CD1c-positive myeloid dendritic cell (primary cell): Measurements from ENCODE around the gene CNTNAP2.

ENCODE experiments used
- DNase-seq: peaks from one replicate; pipeline ENCODE4 v3.0.0-alpha.2; 2016; ENCODE audit errors: extremely low spot score

Gene CNTNAP2

DNA sequence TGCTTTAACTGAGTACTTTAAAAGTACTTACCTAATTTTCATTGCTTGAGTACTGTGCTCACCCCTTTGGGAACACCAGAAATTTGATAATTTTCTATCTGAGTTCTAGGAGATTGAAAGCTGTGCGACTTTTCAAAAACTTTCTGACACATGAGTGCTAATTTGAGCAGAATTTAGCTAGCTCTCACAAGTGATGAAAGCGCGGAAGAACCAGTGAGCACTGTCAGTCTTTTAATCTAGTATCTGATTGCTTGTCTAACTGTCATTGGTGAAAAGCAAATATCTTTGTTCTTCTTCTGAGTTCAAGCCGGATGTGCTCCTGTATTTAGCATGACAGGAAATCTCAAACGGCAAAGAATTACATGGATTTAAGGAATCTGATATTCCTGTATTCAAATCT is 899.4 kb downstream of the CNTNAP2 start:
- no peak for DNase-seq

DNA sequence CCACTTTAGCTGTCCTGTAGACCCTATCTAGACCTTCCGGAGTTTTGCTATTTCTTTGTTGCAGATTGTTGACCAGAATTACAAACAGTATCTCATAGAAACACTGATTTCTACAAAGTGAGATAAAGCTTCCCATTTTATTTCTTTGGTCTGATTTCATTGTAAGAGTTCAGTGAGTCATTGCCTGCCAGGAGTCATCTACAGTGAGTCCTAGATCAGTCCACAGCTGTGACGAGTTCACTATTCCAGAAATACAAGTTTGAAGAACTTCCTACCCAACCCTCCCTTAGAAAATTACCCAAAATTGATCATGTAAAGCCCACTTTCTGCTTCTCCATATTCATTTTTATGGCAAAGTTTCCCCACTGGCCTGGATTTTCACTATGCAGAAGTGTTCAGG is 905.5 kb downstream of the CNTNAP2 start:
- no peak for DNase-seq

DNA sequence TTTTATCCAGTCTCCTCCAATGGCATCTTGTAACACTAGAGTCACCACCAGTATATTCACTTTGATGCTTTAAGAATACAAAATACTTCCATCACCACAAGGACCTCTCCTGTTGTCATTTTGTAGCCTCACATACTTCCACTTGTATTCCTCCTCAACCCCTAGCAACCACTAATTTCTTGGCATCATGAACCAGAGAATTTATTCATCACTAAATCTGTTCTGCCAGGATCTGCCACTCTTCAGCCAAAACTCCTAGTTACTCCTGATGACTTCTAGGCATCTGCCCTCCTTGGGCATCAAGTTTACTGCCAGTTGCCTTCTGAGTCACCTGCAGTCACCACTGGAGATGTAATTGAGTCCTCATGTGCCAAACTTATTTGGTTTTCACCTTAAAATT is 906.8 kb downstream of the CNTNAP2 start:
- DNase-seq = no peak

DNA sequence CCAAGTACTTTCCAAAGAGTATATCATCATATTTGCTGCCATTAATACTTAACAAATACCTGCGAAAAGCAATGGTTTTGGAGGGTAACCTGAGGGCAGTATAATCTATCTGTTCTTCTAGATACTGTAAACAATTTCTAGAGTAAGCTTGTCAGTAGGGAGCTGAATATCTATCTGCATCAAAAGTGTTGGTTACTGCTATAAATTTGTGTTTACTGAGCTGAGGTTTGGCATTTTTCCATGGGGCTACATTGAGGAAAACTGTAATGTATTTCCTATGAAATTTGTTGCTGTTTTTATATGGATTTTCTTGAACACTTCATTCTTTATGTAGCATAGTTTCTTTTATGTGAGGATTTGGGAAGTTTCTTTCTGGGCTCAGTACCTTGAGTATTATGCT is 913.4 kb downstream of the CNTNAP2 start:
- no peak for DNase-seq

DNA sequence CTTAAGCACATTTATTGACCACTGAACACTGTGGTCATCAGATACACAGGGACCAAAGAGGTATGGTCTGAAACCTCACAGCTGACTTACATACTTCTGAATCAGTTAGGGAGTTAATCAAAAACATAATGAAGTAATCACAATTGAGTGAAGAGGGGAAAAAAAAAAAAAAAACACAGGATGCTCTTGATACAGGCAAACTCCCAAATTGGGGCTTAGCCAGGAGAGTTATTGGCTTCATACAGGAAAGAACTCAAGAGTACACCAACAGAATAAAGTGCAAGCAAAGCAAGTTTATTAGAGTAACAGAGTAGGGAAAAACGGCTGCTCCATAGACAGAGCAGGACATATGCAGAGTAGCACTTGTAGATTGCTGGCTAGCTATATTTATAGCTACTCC is 917.0 kb downstream of the CNTNAP2 start:
- DNase-seq = no peak

DNA sequence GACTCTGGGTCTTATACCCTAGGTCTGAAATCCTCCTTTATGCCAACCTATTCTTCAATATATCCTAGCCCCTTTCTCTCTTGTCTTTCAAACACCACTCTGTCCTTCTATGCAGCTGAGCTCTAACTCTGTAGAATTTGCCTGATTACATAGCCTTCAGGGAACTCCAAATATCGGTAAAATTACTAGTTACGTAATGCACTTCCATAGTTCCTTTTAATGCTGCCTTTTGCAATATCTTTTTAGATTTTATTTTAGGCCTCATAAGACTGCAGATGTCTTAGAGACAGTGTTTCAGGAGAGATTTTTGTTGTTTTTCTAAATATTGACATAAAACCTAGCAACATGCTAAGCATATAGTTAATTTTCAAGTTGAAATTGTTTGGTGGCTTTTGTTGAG is 924.8 kb downstream of the CNTNAP2 start:
- no peak for DNase-seq

DNA sequence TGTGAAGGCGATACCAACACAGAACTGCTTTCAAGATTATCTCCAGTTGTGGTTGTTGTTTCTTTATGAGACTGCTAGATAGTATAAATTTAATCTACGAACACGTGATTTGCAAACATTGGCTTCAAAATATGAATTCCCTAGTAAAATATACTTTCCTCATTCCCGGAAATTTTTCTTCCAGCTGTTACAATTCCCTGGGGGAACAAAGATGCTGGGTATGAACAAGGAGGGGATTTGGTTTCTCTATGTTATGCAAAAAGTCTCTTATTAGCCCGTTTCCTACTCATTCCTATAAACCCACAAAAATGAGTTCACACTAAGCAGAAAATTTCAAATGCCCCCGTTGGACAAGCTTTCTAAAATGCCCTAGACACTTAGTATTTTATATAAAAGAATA is 928.3 kb downstream of the CNTNAP2 start:
- no peak for DNase-seq

DNA sequence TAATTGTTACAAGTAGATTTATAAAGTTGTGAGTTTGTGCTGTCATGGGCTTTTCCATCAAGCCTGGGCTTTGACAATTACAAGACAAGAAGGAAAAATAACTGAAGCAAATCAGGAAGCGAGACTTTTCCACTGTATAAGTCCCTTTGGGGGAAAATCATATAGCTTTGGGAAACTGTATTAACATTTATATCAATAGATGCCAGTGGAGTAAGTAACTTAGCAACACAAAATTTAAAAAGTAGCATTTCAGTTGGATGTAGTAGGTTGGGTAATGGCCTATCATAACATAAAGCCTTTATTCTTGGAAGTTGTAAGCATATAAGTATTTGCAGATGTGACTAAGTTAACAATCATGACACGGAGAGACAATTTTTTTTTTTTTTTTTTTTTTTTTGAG is 931.1 kb downstream of the CNTNAP2 start:
- no peak for DNase-seq

DNA sequence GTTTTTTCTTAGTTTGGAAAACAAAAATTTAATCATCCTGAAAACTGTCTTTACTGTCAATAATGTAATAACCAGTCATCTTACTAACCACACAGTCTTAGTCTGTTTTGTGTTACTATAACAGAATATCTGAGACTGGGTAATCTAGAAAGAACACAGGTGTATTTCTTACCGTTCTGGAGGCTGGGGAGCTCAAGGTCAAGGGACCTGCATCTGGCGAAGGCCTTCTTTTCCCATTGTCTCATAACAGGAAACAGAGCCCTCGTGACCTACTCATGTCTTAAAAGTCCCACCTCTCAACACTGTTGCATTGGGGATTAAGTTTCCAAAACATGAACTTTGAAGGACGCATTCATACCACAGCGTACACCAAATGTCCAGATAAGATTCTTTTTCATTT is 932.3 kb downstream of the CNTNAP2 start:
- DNase-seq = no peak

DNA sequence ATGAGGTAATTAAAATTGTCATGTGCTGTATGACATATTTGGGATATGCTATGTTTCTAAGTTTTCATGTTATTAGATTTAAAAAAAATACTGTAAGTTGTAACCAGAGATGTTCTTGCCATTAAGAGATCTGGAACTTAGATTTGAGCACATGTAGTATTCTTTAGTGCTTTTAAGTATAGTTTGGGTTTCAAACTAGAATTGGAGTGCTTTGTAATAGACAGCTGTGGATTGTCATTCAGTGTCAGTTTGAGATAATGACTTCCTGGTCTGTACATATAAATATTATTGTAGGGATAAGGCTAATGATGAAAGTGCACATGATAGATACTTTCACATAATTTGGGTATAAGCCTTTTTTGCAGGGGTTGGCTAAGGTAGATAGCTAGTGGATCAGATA is 936.2 kb downstream of the CNTNAP2 start:
- DNase-seq = no peak

DNA sequence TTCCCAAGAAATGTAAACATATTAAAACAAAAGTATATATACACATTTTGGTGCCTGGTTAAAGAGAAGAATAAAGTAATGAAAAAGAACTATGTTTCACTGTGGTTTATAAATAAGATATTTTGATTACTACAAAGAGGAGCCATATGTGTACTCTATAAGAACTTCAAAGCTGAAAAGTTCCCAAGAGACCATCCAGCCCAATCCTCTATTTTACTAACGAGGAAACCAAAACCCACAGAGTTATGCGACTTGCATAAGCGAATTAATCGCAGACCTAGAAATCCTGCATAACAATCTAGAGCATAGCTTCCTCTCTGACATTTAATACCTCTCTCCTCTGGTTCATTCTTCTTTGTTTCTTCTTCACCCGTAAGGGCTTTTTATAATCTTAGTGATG is 937.1 kb downstream of the CNTNAP2 start:
- DNase-seq = no peak

DNA sequence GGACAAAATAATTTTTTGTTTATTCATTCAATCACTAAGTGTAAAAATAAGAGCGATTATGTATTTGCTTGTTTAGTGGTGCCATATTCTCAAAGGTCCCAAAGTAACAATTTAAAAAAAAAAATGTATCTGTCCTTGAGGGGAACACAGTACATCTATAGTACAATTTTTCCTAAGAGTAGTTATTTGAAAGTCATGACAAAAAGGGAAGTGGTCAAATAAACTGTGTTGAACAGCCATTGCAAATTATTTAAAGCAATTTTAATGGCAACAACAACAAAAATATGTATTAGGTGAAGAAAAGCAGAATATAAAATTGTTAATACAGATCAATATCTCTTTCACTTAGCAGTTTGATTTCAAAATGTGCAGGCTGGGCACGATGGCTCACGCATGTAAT is 943.5 kb downstream of the CNTNAP2 start:
- DNase-seq = no peak

DNA sequence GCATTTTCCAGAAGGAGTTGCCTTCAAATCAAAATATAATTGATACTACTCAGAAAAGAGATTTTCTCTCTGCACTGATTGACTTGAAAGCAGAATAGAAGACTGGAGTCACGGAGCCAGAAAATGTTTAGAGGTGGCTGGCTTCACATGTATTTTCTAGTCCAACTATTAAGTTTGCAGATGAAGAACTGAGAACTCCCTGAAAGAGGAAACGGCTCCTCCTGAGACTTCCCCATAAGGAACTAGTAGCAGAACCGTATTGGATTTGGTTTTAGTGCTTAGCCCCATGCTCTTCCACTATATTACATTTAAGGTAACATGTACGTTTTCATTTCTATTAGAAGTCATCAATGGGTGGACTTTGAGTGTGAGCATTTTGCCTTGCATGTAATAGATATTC is 946.3 kb downstream of the CNTNAP2 start:
- DNase-seq = peak; percentile 54

DNA sequence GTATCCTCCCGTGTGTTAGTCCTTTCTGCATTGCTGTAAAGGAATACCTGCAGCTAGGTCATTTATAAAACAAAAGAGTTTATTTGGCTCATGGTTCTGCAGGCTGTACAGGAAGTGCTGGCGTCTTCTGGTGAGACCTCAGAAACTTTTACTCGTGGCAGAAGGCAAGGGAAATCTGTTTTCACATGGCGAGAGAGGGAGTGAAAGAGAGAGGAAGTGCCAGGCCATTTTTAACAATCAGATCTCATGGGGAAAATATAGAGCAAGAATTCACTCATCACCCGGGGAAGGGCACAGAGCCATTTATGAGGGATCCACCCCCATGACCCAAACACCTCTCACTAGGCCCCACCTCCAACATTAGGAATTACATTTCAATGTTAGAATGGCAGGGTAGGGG is 952.2 kb downstream of the CNTNAP2 start:
- no peak for DNase-seq

DNA sequence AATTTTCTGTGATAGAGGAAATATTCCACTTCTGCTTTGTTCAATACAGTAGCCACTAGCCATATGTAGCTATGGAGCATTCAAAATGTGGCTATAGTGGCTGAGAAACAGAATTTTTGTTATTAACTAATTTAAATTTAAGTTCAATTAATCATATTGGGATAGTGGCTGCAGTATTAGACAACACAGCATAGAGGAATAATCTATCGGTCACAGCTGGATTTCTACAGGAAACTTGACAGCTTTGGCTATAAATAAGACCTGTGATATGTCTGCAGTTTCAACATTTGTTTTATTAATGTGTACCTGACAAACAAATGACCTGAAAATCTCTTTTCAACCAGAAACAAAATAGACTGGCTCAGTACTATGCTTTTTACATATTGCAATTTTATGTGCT is 953.2 kb downstream of the CNTNAP2 start:
- DNase-seq = no peak

DNA sequence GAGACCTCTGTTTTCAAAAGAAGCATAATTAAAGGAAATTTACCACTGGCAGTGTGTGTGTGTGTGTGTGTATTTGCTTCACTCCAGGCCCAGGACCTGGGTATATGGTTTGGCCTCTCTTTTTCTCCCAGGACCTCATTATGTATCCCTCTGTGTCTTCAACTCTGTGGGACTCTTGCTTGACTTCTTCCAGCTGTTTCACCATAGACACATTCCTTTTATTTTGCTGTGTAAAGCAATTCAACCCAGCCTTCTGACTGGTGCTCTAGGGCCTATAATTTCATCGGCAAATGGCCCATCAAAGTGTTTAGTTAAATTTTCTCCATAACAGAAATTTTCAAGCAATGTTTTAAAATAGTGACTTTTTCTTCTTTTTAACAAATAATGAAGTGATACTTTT is 954.3 kb downstream of the CNTNAP2 start:
- DNase-seq = no peak

DNA sequence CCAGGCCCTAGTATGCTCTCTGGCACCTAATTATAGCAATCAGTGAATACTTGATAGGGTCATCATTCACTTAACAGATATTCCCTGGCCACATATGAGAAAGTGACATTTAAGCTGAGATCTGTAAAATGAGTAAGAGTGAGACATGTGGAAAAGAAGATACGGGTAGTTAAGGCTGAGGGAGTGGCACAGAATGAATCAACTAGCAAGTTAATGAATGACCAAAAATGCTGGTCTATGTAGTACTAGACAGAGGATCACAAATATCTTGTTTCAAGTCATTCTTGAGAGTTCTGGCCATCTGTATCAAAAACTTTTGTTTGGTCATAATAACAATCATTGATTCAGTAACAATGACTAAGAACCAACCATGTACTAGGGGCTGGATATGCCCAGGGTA is 954.9 kb downstream of the CNTNAP2 start:
- no peak for DNase-seq

DNA sequence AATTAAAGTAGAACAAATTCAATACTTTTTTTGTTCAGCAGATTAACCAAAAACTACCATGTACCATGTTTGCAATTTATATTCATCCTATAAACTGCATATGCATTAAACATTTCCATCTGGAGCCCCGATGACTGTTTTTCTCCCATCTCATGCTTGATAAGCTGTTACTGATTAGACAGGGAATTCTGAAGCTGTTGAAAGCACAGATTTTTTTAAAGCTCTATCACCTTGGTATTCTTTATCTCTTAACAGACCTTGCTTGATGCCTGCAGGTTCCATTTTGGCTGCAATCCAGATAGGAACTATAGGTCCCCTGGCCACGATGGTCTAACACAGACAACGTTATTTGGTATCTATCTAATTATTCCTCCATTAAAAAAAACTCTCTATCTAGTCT is 961.7 kb downstream of the CNTNAP2 start:
- DNase-seq = no peak

DNA sequence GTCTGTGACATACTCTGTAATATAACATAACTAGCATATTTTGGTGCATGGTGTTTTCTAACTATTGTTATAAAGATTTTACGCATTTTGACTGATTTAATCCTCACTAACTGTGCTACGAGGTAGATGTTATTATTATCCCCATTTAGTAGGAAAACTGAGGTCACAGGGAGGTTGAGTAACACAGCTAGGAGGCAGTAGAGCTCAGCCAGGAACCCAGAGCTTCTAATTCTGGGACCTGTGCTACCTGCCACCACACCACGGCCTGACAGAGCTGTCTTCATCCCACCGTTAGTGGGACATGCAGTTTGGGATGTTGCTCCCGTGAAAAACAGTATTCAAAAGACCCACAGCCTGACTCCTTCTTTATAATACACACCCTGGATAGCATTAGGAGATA is 962.5 kb downstream of the CNTNAP2 start:
- no peak for DNase-seq

DNA sequence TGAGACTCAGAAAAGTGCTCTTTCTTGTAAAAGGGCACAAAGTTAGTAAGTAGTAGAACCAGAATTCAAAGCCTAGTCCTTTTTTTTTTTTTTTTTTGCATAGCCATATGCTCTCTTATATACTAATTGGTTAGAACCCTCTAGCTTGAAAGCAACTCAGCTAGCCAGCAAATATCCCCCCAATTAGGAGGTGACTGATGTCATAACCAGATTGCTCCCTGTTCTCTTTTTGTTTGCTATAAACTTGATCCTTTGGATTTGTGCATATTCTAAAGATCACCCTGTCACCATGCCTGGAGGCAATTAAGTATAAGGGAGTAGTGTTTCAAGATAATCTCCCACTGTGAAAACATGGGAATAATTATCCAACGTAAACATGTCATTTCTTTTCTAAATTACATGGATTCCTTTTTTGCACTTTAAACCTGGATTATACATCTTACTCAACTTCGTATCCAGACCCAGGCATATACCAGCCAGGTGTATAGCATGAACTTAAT is 963.4 kb downstream of the CNTNAP2 start:
- DNase-seq = no peak

DNA sequence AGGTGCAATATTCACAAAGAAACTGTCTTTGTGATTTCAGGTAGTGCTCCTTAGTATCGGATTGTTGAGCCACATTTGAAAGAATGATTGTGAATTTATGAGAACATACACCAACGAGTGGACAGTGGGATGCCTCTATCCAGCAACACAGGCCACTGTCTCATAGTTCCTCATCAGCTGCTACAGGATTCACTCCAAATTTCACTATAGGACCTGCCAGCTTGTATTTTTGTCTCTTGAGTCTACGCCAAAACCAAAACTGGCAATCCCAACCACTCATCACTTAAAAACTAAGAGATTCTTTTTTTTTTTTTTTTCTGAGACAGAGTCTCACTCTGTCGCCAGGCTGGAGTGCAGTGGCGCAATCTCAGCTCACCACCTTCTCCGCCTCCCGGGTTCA is 964.5 kb downstream of the CNTNAP2 start:
- DNase-seq = no peak

DNA sequence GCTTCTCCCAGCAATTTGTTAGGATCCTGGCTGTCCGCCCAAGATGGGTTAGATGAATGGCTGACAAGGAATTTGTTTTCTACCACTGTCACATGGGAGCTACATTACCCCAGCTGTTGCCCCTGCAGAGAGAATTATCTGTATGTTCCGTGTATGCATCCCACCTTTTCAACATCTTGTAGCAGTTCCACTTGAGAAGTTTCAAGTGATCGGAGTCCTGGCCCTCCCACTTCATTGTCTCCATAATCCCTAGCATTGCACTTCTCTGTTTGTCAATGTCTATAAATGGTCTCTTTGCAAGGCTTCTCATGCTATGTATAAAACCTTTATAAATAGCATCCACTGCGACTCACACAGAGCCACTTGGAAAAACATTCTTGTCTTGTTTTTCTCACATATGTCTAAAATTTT is 972.5 kb downstream of the CNTNAP2 start:
- DNase-seq = no peak

DNA sequence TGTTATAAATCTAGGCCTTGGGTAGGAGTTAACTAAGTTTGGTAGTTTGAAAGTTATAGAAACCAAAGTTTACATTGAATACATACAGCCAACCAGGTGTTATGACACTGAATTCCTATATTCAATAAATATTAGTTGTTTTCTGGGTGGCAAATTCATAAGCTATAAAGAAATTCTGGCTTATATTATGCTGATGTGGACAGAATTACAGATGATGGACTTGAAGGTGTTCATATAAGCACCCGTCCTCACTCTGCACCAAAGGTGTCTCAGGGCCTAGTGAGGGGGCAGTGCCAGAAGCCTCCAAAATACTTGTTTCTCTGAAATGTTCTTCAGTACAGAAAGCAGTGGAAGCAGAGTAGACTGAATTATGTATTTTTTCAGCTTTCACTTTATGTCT is 973.0 kb downstream of the CNTNAP2 start:
- DNase-seq = no peak

DNA sequence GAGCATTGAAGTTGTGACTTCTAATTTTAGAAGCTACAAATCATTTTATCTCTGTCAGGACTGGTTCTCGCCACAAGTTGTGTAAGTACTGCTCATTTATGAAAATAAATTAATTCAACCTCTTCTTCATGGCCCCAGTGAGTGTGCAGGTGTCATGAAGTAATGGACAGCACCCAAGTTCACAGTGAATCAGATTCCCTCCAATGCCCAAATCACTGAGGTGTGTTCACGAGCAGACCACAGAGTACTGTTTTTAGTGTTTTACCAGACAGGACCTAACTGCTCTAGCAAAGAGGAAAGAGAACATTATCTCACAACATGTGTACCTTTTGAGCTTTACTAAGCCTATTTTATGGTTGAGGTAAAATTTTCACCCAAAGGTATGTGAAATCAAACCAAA is 980.0 kb downstream of the CNTNAP2 start:
- no peak for DNase-seq

DNA sequence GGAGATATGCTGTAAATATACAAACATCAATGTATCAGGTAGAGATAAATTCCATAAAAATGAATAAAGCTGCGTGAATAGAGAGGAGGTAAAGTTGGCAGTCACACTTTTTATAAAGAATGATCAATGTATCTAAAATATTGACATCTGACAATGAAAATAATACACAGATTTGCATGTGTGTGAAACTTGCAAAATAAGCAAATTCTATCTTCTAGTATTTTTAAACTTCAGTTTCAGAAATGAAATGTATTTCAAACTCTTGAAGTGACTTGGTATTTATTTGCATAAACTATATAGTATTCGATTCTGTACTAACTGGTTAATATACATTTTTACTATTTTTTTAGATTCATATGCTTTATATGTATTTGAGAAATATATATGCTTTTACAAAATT is 986.6 kb downstream of the CNTNAP2 start:
- DNase-seq = no peak
